B cell (primary cell): ENCODE data around the gene TRPV2. TPM values are rescaled to one million over a fixed set of nuclear protein-coding genes. Genes with fewer than 3 reads are reported as not detected.

Source experiments
- ATAC-seq: fragments of 200-7000 bp; cut with Tn5 transposase; one replicate; pipeline ENCODE4 v1.10.0; 2021; ENCODE audit warnings: low read depth, mild to moderate bottlenecking, moderate number of reproducible peaks, moderate library complexity
- CTCF ChIA-PET: fragments of 350-600 bp; sonication (Branson Sonifier 250); formaldehyde crosslinking; loops from one replicate; lab custom pipeline; 2021; ENCODE audit warnings: antibody characterized with exemption, inconsistent platforms; lab: Charles Lee
- POLR2A ChIA-PET: fragments of 350-600 bp; sonication (Branson Sonifier 250); formaldehyde crosslinking; loops from one replicate; lab custom pipeline; 2021; ENCODE audit warnings: antibody characterized with exemption; lab: Charles Lee
- DNase-seq: peaks from one replicate; pipeline ENCODE4 v3.0.0; 2013
- H2AFZ ChIP-seq: 2 replicates; pipeline ENCODE4 v1.6.1; 2012; ENCODE audit warnings: mild to moderate bottlenecking, low read depth, low read length; ENCODE audit not compliant: insufficient read depth, poor library complexity, severe bottlenecking
- H3K27ac ChIP-seq, 2 donors: 1 replicate in 1 of 2; 2 replicates in 1 of 2; pipeline ENCODE4 v1.5.1; 2012 to 2013; ENCODE audit warnings: low read length in 2 of 2, mild to moderate bottlenecking in 2 of 2, moderate library complexity in 1 of 2
- H3K27me3 ChIP-seq, 4 experiments: fragments of 200-600 bp in 1 of 4; sonication (generic) in 1 of 4; replicated peaks in 1 of 4; 1 replicate in 2 of 4; 2 replicates in 2 of 4; pipeline versions ENCODE4 v1.6.1 to v1.7.0; 2013 to 2016; ENCODE audit warnings: low read length in 3 of 4, mild to moderate bottlenecking in 2 of 4, mixed read lengths in 1 of 4, moderate library complexity in 1 of 4; ENCODE audit not compliant: insufficient read depth in 4 of 4, control insufficient read depth in 3 of 4; ENCODE audit errors: control extremely low read depth in 1 of 4
- H3K36me3 ChIP-seq, 2 experiments: replicated peaks in 1 of 2; 1 replicate in 1 of 2; 2 replicates in 1 of 2; pipeline versions ENCODE4 v1.6.1 to v1.7.1; 2013; ENCODE audit warnings: low read length in 1 of 2; ENCODE audit not compliant: insufficient read depth in 2 of 2, control insufficient read depth in 1 of 2; ENCODE audit errors: control extremely low read depth in 1 of 2, extremely low read depth in 1 of 2
- H3K4me1 ChIP-seq, 2 donors: fragments of 200-600 bp in 1 of 2; sonication (generic) in 1 of 2; 1 replicate in 1 of 2; 2 replicates in 1 of 2; pipeline versions ENCODE4 v1.5.1 to v1.6.1; 2013 to 2017; ENCODE audit warnings: low read length in 2 of 2; ENCODE audit not compliant: control insufficient read depth in 2 of 2, insufficient read depth in 2 of 2
- H3K4me2 ChIP-seq: replicated peaks from 2 replicates; pipeline ENCODE3; 2012; ENCODE audit warnings: mild to moderate bottlenecking, low read depth, low read length; ENCODE audit not compliant: poor library complexity, severe bottlenecking
- H3K4me3 ChIP-seq, 5 experiments: fragments of 200-600 bp in 1 of 5; sonication (generic) in 1 of 5; 1 replicate in 3 of 5; 2 replicates in 2 of 5; pipeline versions ENCODE4 v1.5.1 to v1.7.0; 2011 to 2016; ENCODE audit warnings: low read length in 4 of 5, mild to moderate bottlenecking in 4 of 5, low read depth in 2 of 5, control low read depth in 1 of 5, moderate library complexity in 1 of 5; ENCODE audit not compliant: insufficient read depth in 1 of 5; ENCODE audit errors: control extremely low read depth in 1 of 5, extremely low read depth in 1 of 5
- H3K79me2 ChIP-seq: fragments of 200-600 bp; sonication (generic); one replicate; pipeline ENCODE4 v1.6.0; 2016; ENCODE audit warnings: low read length; ENCODE audit not compliant: control insufficient read depth, insufficient read depth
- H3K9ac ChIP-seq: fragments of 200-600 bp; sonication (generic); 2 replicates; pipeline ENCODE4 v1.6.1; 2017; ENCODE audit warnings: mild to moderate bottlenecking, low read length, moderate library complexity
- H3K9me3 ChIP-seq, 3 donors: one replicate each; pipeline versions ENCODE4 v1.6.1 to v1.7.1; 2013; ENCODE audit warnings: low read length in 2 of 3; ENCODE audit not compliant: control insufficient read depth in 2 of 3, insufficient read depth in 1 of 3; ENCODE audit errors: control extremely low read depth in 1 of 3
- H4K20me1 ChIP-seq: 2 replicates; pipeline ENCODE4 v1.6.0; 2012; ENCODE audit warnings: mild to moderate bottlenecking, low read length; ENCODE audit not compliant: insufficient read depth, control insufficient read depth, poor library complexity, severe bottlenecking
- H3K27ac Mint-ChIP-seq: one replicate; pipeline ENCODE4 v1.8.0; 2021; ENCODE audit warnings: mixed read lengths
- H3K27me3 Mint-ChIP-seq: one replicate; pipeline ENCODE4 v1.8.0; 2021; ENCODE audit warnings: mixed read lengths
- H3K4me1 Mint-ChIP-seq: one replicate; pipeline ENCODE4 v1.8.0; 2021; ENCODE audit warnings: mixed read lengths
- H3K4me3 Mint-ChIP-seq: one replicate; pipeline ENCODE4 v1.8.0; 2021; ENCODE audit warnings: mixed read lengths
- H3K9me3 Mint-ChIP-seq: one replicate; pipeline ENCODE4 v1.8.0; 2022; ENCODE audit warnings: mixed read lengths; ENCODE audit not compliant: insufficient read depth
- EZH2 ChIP-seq: IDR thresholded peaks from 2 replicates; pipeline ENCODE4 v1.6.1; 2012; ENCODE audit warnings: borderline replicate concordance, low read depth, mild to moderate bottlenecking, moderate library complexity, low read length; ENCODE audit not compliant: insufficient read depth, poor library complexity, severe bottlenecking
- WGBS: methylation state at CpG from one replicate; pipeline ENCODE4 v1.1.5; 2013; ENCODE audit warnings: missing lambda C conversion rate; ENCODE audit not compliant: insufficient coverage; 5-methylcytosine and 5-hydroxymethylcytosine counted together
- intact Hi-C: fragments of 100-400 bp; cut with micrococcal nuclease; formaldehyde crosslinking; loops from one replicate; pipeline ENCODE4 v1.10.0; 2022
- polyA plus RNA-seq: library from polyadenylated mRNA; depleted of rRNA; stranded (reverse); fragments of >200 nt; gene quantifications from 2 replicates; pipeline ENCODE4 v1.2.3, GENCODE V29; 2012
- total RNA-seq, 2 donors: library from RNA; stranded (reverse); fragments of 120-200 nt in 1 of 2; gene quantifications; 1 replicate in 1 of 2; 2 replicates in 1 of 2; pipeline versions ENCODE4 v1.2.3 to v1.2.4, GENCODE V29; 2013 to 2022
- TF ChIP-seq, protein P1 (sequence below): fragments of 200-600 bp; IDR thresholded peaks from one replicate; pipeline ENCODE4 v1.8.0; 2022; ENCODE audit warnings: antibody characterized with exemption, mild to moderate bottlenecking

The TRPV2 gene
- total and polyA plus RNA-seq, 2 donors (not counting 1 experiment from before 2014, with no cell fraction given) = 58.6 to 89.0 TPM

DNA sequence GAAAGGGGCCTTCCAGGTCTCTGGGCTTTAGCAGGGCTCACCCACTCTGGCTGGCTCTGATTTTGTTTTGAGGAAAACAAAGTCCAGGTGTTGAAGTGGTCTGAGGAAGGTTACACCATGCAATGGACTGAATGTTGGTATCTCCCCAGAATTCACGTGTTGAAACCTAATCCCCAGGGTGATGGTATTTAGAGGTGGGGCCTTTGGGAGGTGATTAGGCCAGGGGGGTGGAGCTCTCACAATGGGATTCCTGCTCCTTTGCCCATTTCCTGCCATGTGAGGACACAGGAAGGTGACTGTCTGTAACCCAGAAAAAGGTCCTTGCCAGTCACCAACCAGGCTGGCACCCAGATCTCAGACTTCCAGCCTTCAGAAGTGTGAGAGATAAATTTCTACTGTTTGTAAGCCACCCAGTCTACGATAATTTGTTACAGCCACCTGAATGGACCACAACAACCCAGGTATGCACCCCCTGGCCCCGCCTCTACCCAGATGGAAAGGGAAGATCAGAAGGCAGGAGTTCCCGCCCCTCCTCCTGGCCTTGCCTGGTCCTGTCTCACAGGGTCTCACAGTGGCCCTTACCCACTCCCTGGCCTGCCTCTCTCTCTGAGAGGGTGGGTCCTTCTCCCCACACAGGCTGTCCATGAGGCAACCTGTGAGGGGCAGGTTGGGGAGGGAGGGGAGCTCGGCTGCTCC is 44.6 kb downstream of the TRPV2 start:
- Mint-ChIP-seq H3K4me1 (no peaks in the 10 kb centered on the region), H3K27me3 (no peaks in the 10 kb centered on the region), H3K9me3 (no peaks in the 10 kb centered on the region), H3K4me3 (no peak overlapping the region), H3K27ac (no peak overlapping the region)
- ChIA-PET POLR2A (no interaction called here), CTCF (no interaction called here)
- no peaks in the 10 kb centered on the region for H3K9me3 ChIP-seq
- H3K27ac ChIP-seq = no peak overlapping the region
- H3K27me3 ChIP-seq = no peaks in the 10 kb centered on the region
- no peak overlapping the region for H3K9ac ChIP-seq
- H3K36me3 ChIP-seq = no peaks in the 10 kb centered on the region
- DNase-seq = no peak
- intact Hi-C loops = no loop called here
- H3K4me2 ChIP-seq = no peak overlapping the region
- 86% methylated on average over 2 of the region's 5 CpGs for WGBS
- no peaks in the 10 kb centered on the region for H3K4me1 ChIP-seq
- TF ChIP-seq, protein P1, sequence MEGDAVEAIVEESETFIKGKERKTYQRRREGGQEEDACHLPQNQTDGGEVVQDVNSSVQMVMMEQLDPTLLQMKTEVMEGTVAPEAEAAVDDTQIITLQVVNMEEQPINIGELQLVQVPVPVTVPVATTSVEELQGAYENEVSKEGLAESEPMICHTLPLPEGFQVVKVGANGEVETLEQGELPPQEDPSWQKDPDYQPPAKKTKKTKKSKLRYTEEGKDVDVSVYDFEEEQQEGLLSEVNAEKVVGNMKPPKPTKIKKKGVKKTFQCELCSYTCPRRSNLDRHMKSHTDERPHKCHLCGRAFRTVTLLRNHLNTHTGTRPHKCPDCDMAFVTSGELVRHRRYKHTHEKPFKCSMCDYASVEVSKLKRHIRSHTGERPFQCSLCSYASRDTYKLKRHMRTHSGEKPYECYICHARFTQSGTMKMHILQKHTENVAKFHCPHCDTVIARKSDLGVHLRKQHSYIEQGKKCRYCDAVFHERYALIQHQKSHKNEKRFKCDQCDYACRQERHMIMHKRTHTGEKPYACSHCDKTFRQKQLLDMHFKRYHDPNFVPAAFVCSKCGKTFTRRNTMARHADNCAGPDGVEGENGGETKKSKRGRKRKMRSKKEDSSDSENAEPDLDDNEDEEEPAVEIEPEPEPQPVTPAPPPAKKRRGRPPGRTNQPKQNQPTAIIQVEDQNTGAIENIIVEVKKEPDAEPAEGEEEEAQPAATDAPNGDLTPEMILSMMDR = no peak
- TF ChIP-seq EZH2 = no peak
- no peaks in the 10 kb centered on the region for H3K79me2 ChIP-seq
- H4K20me1 ChIP-seq = no peaks in the 10 kb centered on the region
- no peak overlapping the region for H3K4me3 ChIP-seq
- H2AFZ ChIP-seq = no peak overlapping the region
- no peak for ATAC-seq

DNA sequence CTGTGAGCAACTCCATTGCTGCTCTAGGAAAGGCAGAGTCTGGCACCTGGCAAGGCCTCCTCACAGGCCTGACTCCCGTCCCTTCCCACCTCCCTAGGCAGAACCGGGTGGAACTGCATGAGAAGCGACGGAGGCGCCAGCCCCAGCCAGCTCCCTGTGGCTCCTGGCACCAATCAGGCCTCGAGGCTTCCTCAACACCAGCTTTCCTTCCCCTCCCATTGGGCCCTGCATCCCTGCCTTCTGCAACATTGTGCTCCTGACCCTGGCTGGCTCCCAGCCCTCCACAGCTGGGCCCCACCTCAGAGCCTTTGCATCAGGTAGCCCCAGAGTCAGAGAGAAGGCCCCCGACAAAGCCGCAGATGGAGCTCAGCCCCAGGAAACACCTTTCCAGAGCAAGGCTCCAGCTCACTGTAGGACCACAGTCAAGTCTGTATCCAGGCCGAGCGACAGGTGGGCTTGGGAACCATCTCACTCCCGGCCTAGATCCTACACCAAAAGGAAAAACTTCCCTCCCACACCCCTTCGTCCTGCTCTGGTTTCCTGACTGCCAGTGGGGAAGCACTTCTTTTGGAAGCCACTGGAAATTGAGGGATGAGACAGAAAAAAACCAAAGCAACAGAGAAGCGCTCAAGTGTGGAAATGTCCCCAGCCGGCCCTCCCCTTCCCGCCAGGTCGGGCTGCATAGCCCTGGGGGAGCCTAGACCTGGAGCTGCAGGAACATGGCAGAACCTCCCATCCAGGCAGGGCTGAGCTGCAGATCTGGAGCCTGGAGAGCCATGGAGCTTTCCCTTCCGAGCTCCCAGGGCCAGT is 45.6 kb downstream of the TRPV2 start:
- H3K4me1 Mint-ChIP-seq = no peaks in the 10 kb centered on the region
- TF ChIP-seq, protein P1 = no peak
- TF ChIP-seq EZH2 = no peak
- intact Hi-C loops = no loop called here
- no peak overlapping the region for H3K27ac ChIP-seq
- H3K36me3 ChIP-seq = no peaks in the 10 kb centered on the region
- no peaks in the 10 kb centered on the region for H3K4me1 ChIP-seq
- CTCF ChIA-PET = interaction anchor here (1.0 kb wide), 1 partner anchor 97 kb away, joined by 3 read pairs; no protein-coding TSS in a partner anchor
- no peaks in the 10 kb centered on the region for H3K27me3 Mint-ChIP-seq
- no peak overlapping the region for H3K27ac Mint-ChIP-seq
- WGBS = 97% methylated on average over 15 of the region's 17 CpGs
- no peak overlapping the region for H3K4me2 ChIP-seq
- H2AFZ ChIP-seq = no peak overlapping the region
- H3K27me3 ChIP-seq = no peaks in the 10 kb centered on the region
- no peaks in the 10 kb centered on the region for H3K9me3 ChIP-seq
- no peaks in the 10 kb centered on the region for H3K79me2 ChIP-seq
- H3K4me3 ChIP-seq = no peak overlapping the region
- POLR2A ChIA-PET = no interaction called here
- no peaks in the 10 kb centered on the region for H4K20me1 ChIP-seq
- no peak for ATAC-seq
- no peaks in the 10 kb centered on the region for H3K9me3 Mint-ChIP-seq
- no peak for DNase-seq
- no peak overlapping the region for H3K9ac ChIP-seq
- no peak overlapping the region for H3K4me3 Mint-ChIP-seq
